ENCODE measurements around the gene MTRR.

Gene MTRR

GRCh38 chr5:7872517-7873130, 3.7 kb downstream of the MTRR start:
- DNase-seq (ENCODE audit: insufficient read length, low spot score) = no peak
- no peak for FAIRE-seq
- TF ChIP-seq POLR2A (IDR thresholded peaks at IDR 0.05; ENCODE audit: low read depth, low read length) = no peak

GRCh38 chr5:7873216-7873615, 4.3 kb downstream of the MTRR start:
- no peak for FAIRE-seq
- DNase-seq (ENCODE audit: insufficient read length, low spot score) = no peak

GRCh38 chr5:7874639-7875038, 5.7 kb downstream of the MTRR start:
- DNase-seq (ENCODE audit: insufficient read length, low spot score) (no peak), FAIRE-seq (no peak)
- TF ChIP-seq POLR2A (IDR thresholded peaks at IDR 0.05; ENCODE audit: low read depth, low read length) = no peak

More at GRCh38 chr5:7873216-7873615, 4.3 kb downstream of the MTRR start:
- no peak for TF ChIP-seq POLR2A (IDR thresholded peaks at IDR 0.05; ENCODE audit: low read depth, low read length)

- no peak for TF ChIP-seq POLR2A (IDR thresholded peaks at IDR 0.05; ENCODE audit: low read depth, low read length)
- no peak for DNase-seq (ENCODE audit: insufficient read length, low spot score)
Observed at GRCh38 chr5:7875151-7875550, 6.2 kb downstream of the MTRR start.

GRCh38 chr5:7876867-7877266, 7.9 kb downstream of the MTRR start:
- FAIRE-seq (peak; percentile 93), DNase-seq (ENCODE audit: insufficient read length, low spot score) (peak; percentile 42)

More at GRCh38 chr5:7875151-7875550, 6.2 kb downstream of the MTRR start:
- no peak for FAIRE-seq

GRCh38 chr5:7877851-7878250, 8.9 kb downstream of the MTRR start:
- FAIRE-seq = no peak
- TF ChIP-seq POLR2A (IDR thresholded peaks at IDR 0.05; ENCODE audit: low read depth, low read length) = no peak
- DNase-seq (ENCODE audit: insufficient read length, low spot score) = no peak

More at GRCh38 chr5:7876867-7877266, 7.9 kb downstream of the MTRR start:
- TF ChIP-seq POLR2A (IDR thresholded peaks at IDR 0.05; ENCODE audit: low read depth, low read length) = no peak

- FAIRE-seq = no peak
- no peak for TF ChIP-seq POLR2A (IDR thresholded peaks at IDR 0.05; ENCODE audit: low read depth, low read length)
- DNase-seq (ENCODE audit: insufficient read length, low spot score) = no peak
Observed at GRCh38 chr5:7878381-7878873, 9.5 kb downstream of the MTRR start.

GRCh38 chr5:7881091-7881490, 12.1 kb downstream of the MTRR start:
- DNase-seq (ENCODE audit: insufficient read length, low spot score) = no peak
- TF ChIP-seq POLR2A (IDR thresholded peaks at IDR 0.05; ENCODE audit: low read depth, low read length) = no peak
- FAIRE-seq = no peak

- TF ChIP-seq POLR2A (IDR thresholded peaks at IDR 0.05; ENCODE audit: low read depth, low read length) = no peak
- no peak for DNase-seq (ENCODE audit: insufficient read length, low spot score)
- no peak for FAIRE-seq
Observed at GRCh38 chr5:7881816-7882215, 12.9 kb downstream of the MTRR start.

GRCh38 chr5:7882926-7883325, 14.0 kb downstream of the MTRR start:
- TF ChIP-seq POLR2A (IDR thresholded peaks at IDR 0.05; ENCODE audit: low read depth, low read length) = no peak
- DNase-seq (ENCODE audit: insufficient read length, low spot score) (no peak), FAIRE-seq (no peak)

- no peak for DNase-seq (ENCODE audit: insufficient read length, low spot score)
- no peak for FAIRE-seq
- no peak for TF ChIP-seq POLR2A (IDR thresholded peaks at IDR 0.05; ENCODE audit: low read depth, low read length)
Observed at GRCh38 chr5:7884491-7885267, 15.7 kb downstream of the MTRR start.

GRCh38 chr5:7886849-7887475, 18.0 kb downstream of the MTRR start:
- DNase-seq (ENCODE audit: insufficient read length, low spot score) = no peak
- no peak for TF ChIP-seq POLR2A (IDR thresholded peaks at IDR 0.05; ENCODE audit: low read depth, low read length)
- peak; percentile 60 for FAIRE-seq

GRCh38 chr5:7888901-7889300, 20.0 kb downstream of the MTRR start:
- FAIRE-seq = no peak
- no peak for DNase-seq (ENCODE audit: insufficient read length, low spot score)
- TF ChIP-seq POLR2A (IDR thresholded peaks at IDR 0.05; ENCODE audit: low read depth, low read length) = no peak

GRCh38 chr5:7894439-7894838, 25.5 kb downstream of the MTRR start:
- DNase-seq (ENCODE audit: insufficient read length, low spot score) (no peak), FAIRE-seq (no peak)
- no peak for TF ChIP-seq POLR2A (IDR thresholded peaks at IDR 0.05; ENCODE audit: low read depth, low read length)

Data from H54 (cell line).